Astrocyte (in vitro differentiated cells and primary cell): ENCODE results near the gene PRG3.

Experiments used
- EZH2 ChIP-seq: IDR thresholded peaks from 2 replicates; pipeline ENCODE4 v1.6.1; 2012; ENCODE audit warnings: mild to moderate bottlenecking, low read length, inconsistent platforms; ENCODE audit not compliant: insufficient read depth
- TF ChIP-seq, protein P1 (sequence below): IDR thresholded peaks from 2 replicates; pipeline ENCODE4 v1.5.1; 2011; ENCODE audit warnings: low read depth, mild to moderate bottlenecking, inconsistent platforms, low read length, moderate library complexity; ENCODE audit not compliant: insufficient read depth

GRCh38 chr11:57359396-57359795 lies 21.6 kb downstream of the PRG3 start:
- TF ChIP-seq, protein P1, sequence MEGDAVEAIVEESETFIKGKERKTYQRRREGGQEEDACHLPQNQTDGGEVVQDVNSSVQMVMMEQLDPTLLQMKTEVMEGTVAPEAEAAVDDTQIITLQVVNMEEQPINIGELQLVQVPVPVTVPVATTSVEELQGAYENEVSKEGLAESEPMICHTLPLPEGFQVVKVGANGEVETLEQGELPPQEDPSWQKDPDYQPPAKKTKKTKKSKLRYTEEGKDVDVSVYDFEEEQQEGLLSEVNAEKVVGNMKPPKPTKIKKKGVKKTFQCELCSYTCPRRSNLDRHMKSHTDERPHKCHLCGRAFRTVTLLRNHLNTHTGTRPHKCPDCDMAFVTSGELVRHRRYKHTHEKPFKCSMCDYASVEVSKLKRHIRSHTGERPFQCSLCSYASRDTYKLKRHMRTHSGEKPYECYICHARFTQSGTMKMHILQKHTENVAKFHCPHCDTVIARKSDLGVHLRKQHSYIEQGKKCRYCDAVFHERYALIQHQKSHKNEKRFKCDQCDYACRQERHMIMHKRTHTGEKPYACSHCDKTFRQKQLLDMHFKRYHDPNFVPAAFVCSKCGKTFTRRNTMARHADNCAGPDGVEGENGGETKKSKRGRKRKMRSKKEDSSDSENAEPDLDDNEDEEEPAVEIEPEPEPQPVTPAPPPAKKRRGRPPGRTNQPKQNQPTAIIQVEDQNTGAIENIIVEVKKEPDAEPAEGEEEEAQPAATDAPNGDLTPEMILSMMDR, result no peak
- TF ChIP-seq EZH2, result no peak
